Spinal cord (tissue), 10 donors: ENCODE results near the gene DYSF. TPM values are rescaled to one million over a fixed set of nuclear protein-coding genes. Genes with fewer than 3 reads are reported as not detected.
"Not testable (repeated sequence)": the region's sequence is repeated elsewhere in the genome, so short reads cannot be mapped to it uniquely, and the experiment has no call there.

Source experiments
- DNase-seq, 6 donors: peaks; one replicate each; pipeline versions ENCODE4 v3.0.0 to v3.0.0-alpha.2; 2013 to 2015; ENCODE audit warnings: low spot score in 6 of 6, low read depth in 4 of 6
- H3K27ac ChIP-seq: one replicate; pipeline ENCODE4 v1.5.1; 2013; ENCODE audit warnings: low read depth, low read length, control low read depth
- H3K27me3 ChIP-seq: one replicate; pipeline ENCODE4 v1.6.1; 2013; ENCODE audit warnings: low read length; ENCODE audit not compliant: control insufficient read depth, insufficient read depth
- H3K36me3 ChIP-seq: one replicate; pipeline ENCODE4 v1.6.1; 2013; ENCODE audit warnings: low read length; ENCODE audit not compliant: control insufficient read depth, insufficient read depth
- H3K4me1 ChIP-seq: one replicate; pipeline ENCODE4 v1.6.1; 2013; ENCODE audit warnings: low read length; ENCODE audit not compliant: control insufficient read depth, insufficient read depth
- H3K4me3 ChIP-seq: one replicate; pipeline ENCODE4 v1.5.1; 2013; ENCODE audit warnings: low read depth, low read length, control low read depth
- H3K9me3 ChIP-seq: one replicate; pipeline ENCODE4 v1.6.1; 2013; ENCODE audit warnings: low read length; ENCODE audit not compliant: control insufficient read depth, insufficient read depth
- WGBS: methylation state at CpG from one replicate; pipeline ENCODE4 v1.1.5; 2013; ENCODE audit warnings: missing lambda C conversion rate; ENCODE audit not compliant: insufficient coverage; 5-methylcytosine and 5-hydroxymethylcytosine counted together
- long read RNA-seq, 4 donors: transcript quantifications; one replicate each; lab custom pipeline, GENCODE V29; 2026
- polyA plus RNA-seq, 2 donors: library from polyadenylated mRNA; unstranded; fragments of 120-200 nt; gene quantifications; one replicate each; pipeline ENCODE4 v1.2.1, GENCODE V29; 2013; ENCODE audit not compliant: insufficient read length in 2 of 2
- total RNA-seq, 2 donors: library from RNA; depleted of rRNA in 1 of 2; stranded (reverse); fragments of 120-200 nt in 1 of 2; fragments of >200 nt in 1 of 2; gene quantifications; one replicate each; pipeline versions ENCODE4 v1.2.3 to v1.2.4, GENCODE V29; 2013 to 2014
- donor health status: healthy.

The DYSF gene
- 10 to 100 TPM in 1 of 2 donors, 1 to 10 TPM in 1; 3.5 to 12.0 TPM for total RNA-seq
- polyA plus RNA-seq: 1 to 10 TPM; 6.5 to 6.8 TPM
- long read RNA-seq, donor 1: 0 reads
- long read RNA-seq, donor 2: 0 reads
- long read RNA-seq, donor 3: 0 reads
- long read RNA-seq, donor 4: 0 reads

- WGBS: 3% methylated on average over 63 of the region's 66 CpGs
- peaks cover 35% of the 10 kb centered on the region for H3K27me3 ChIP-seq
Observed at GRCh38 chr2:71453404-71454220, at the start of gene DYSF. TSS of gene DYSF (plus strand) at chr2:71453561.

GRCh38 chr2:71409611-71410010 lies 43.8 kb upstream of the DYSF start:
- WGBS: 100% methylated on average over 1 of the region's 3 CpGs
- Histone ChIP-seq H3K9me3 (no peaks in the 10 kb centered on the region), H3K4me1 (no peaks in the 10 kb centered on the region), H3K4me3 (no peak overlapping the region), H3K27me3 (no peaks in the 10 kb centered on the region), H3K36me3 (peaks cover 11% of the 10 kb centered on the region), H3K27ac (no peak overlapping the region)
- DNase-seq: no peak

More at GRCh38 chr2:71453404-71454220, at the start of gene DYSF:
- H3K4me3 ChIP-seq: peak within 1 kb of the TSS; percentile 22
- peaks cover 45% of the 10 kb centered on the region for H3K4me1 ChIP-seq
- no peak within 1 kb of the TSS for H3K27ac ChIP-seq
- no peaks in the 10 kb centered on the region for H3K9me3 ChIP-seq
- no peaks in the 10 kb centered on the region for H3K36me3 ChIP-seq
- peak in 2 of 6 donors; percentile 7 to 23 for DNase-seq

GRCh38 chr2:71410696-71411095 lies 42.7 kb upstream of the DYSF start:
- Histone ChIP-seq H3K4me1 (no peaks in the 10 kb centered on the region), H3K27ac (no peak overlapping the region), H3K27me3 (no peaks in the 10 kb centered on the region), H3K4me3 (no peak overlapping the region), H3K9me3 (no peaks in the 10 kb centered on the region), H3K36me3 (peaks cover 11% of the 10 kb centered on the region)
- WGBS: 100% methylated on average over 1 of the region's 4 CpGs
- DNase-seq: no peak

- WGBS: no CpG with 5 or more reads among the region's 15 CpGs
- H3K4me3 ChIP-seq, H3K27me3 ChIP-seq, H3K4me1 ChIP-seq, H3K27ac ChIP-seq, H3K9me3 ChIP-seq, DNase-seq, H3K36me3 ChIP-seq: not testable (repeated sequence)
Observed at GRCh38 chr2:71416866-71417265, 36.5 kb upstream of the DYSF start.

GRCh38 chr2:71417300-71418202 lies 35.8 kb upstream of the DYSF start:
- no peak overlapping the region for H3K4me3 ChIP-seq
- no CpG with 5 or more reads among the region's 16 CpGs for WGBS
- no peaks in the 10 kb centered on the region for H3K27me3 ChIP-seq
- no peak overlapping the region for H3K27ac ChIP-seq
- no peaks in the 10 kb centered on the region for H3K9me3 ChIP-seq
- no peaks in the 10 kb centered on the region for H3K36me3 ChIP-seq
- peak in 1 of 6 donors; percentile 5 for DNase-seq
- no peaks in the 10 kb centered on the region for H3K4me1 ChIP-seq

GRCh38 chr2:71419145-71419544 lies 34.2 kb upstream of the DYSF start:
- DNase-seq: no peak
- Histone ChIP-seq H3K36me3 (peaks cover 3% of the 10 kb centered on the region), H3K4me3 (no peak overlapping the region), H3K27me3 (no peaks in the 10 kb centered on the region), H3K27ac (no peak overlapping the region), H3K4me1 (no peaks in the 10 kb centered on the region), H3K9me3 (no peaks in the 10 kb centered on the region)
- no CpG with 5 or more reads among the region's 4 CpGs for WGBS

GRCh38 chr2:71419976-71420375 lies 33.4 kb upstream of the DYSF start:
- H3K36me3 ChIP-seq: peaks cover 3% of the 10 kb centered on the region
- no peak overlapping the region for H3K4me3 ChIP-seq
- no peaks in the 10 kb centered on the region for H3K9me3 ChIP-seq
- H3K27ac ChIP-seq: no peak overlapping the region
- no peak for DNase-seq
- WGBS: no CpG with 5 or more reads among the region's 1 CpG
- no peaks in the 10 kb centered on the region for H3K27me3 ChIP-seq
- H3K4me1 ChIP-seq: no peaks in the 10 kb centered on the region

GRCh38 chr2:71422786-71423185 lies 30.6 kb upstream of the DYSF start:
- Histone ChIP-seq H3K27me3 (no peaks in the 10 kb centered on the region), H3K9me3 (no peaks in the 10 kb centered on the region), H3K27ac (no peak overlapping the region), H3K4me3 (no peak overlapping the region), H3K4me1 (no peaks in the 10 kb centered on the region), H3K36me3 (peaks cover 7% of the 10 kb centered on the region)
- no CpG with 5 or more reads among the region's 2 CpGs for WGBS
- DNase-seq: no peak

GRCh38 chr2:71423817-71424420 lies 29.4 kb upstream of the DYSF start:
- DNase-seq: no peak
- Histone ChIP-seq H3K27me3 (no peaks in the 10 kb centered on the region), H3K9me3 (no peaks in the 10 kb centered on the region), H3K4me3 (no peak overlapping the region), H3K36me3 (peaks cover 10% of the 10 kb centered on the region), H3K4me1 (no peaks in the 10 kb centered on the region), H3K27ac (no peak overlapping the region)
- no CpG with 5 or more reads among the region's 3 CpGs for WGBS
